DMS 273 (cell line): ENCODE results near the gene C3orf38.
A peak's percentile ranks its signal among the peaks of the same experiment; 100 is the strongest.
"Not testable (repeated sequence)": the region's sequence is repeated elsewhere in the genome, so short reads cannot be mapped to it uniquely, and the experiment has no call there.

Source experiments
- DNase-seq: peaks from one replicate; lab custom pipeline; 2025; ENCODE audit not compliant: unreplicated experiment; lab: John Stamatoyannopoulos, UW

C3orf38 gene

GRCh38 chr3:88152841-88153240 lies 3.1 kb downstream of the C3orf38 start:
- DNase-seq, result no peak

- DNase-seq, result no peak
These were observed 16.7 kb downstream of the C3orf38 start for GRCh38 chr3:88166419-88166971.

DNA sequence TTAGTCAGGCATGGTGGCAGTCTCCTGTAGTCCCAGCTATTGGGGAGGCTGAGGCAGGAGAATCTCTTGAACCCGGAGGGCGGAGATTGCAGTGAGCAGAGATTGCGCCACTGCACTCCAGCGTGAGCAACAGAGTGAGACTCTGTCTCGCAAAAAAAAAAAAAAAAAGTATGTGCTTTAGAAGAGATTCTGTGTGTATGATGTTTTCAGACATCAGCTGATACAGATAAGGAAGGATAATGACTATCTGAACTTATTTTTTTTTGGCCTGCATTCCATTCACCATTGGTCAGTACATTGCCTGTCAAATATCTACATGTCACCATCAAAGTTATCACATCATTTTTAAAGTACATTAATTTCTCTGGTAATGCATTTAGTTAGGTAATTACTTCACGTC lies 17.4 kb downstream of the C3orf38 start:
- no peak for DNase-seq

- no peak for DNase-seq
These were observed 17.9 kb downstream of the C3orf38 start for GRCh38 chr3:88167704-88168103.

DNA sequence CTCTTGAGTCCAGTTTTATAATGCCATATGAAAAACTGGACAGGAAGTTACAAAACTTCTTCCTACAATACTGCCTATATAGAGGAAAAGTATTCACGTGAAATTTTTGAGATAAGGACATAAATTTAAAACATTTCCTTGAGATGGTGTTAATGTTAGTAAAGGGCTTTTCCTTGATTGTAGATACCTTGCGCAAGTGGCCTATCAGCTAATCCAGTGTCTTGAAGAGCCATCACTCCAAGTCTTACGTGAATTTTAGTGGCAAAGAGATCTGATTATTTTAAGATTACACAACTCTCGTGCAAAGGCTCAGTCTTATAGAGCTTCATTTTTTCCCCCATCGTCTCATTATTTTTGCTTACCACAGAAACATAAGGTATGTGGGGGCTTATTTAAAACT lies 18.4 kb downstream of the C3orf38 start:
- DNase-seq, result no peak

GRCh38 chr3:88180398-88180999 lies 30.7 kb downstream of the C3orf38 start:
- DNase-seq, result peak; percentile 41

DNA sequence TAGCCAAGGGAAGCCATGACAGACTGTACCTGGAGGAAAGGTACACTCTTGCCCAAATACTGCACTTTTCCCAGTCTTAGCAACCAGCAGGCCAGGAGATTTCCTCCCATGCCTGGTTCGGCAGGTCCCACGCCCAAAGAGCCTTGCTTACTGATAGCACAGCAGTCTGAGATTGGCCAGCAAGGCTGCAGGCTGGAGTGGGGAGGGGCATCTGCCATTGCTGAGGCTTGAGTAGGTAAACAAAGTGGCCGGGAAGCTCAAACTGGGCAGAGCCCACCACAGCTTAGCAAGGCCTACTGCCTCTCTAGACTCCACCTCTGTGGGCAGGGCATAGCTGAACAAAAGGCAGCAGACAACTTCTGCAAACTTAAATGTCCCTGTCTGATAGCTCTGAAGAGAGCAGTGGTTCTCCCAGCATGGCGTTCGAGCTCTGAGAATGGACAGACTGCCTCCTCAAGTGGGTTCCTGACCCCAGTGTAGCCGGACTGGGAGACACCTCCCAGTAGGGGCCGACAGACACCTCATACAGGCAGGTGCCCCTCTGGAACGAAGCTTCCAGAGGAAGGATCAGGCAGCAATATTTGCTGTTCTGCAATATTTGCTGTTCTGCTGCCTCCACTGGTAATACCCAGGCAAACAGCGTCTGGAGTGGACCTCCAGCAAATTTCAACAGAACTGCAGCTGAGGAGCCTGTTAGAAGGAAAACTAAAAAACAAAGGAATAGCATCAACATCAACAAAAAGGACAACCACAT lies 32.6 kb downstream of the C3orf38 start:
- not testable (repeated sequence) for DNase-seq

DNA sequence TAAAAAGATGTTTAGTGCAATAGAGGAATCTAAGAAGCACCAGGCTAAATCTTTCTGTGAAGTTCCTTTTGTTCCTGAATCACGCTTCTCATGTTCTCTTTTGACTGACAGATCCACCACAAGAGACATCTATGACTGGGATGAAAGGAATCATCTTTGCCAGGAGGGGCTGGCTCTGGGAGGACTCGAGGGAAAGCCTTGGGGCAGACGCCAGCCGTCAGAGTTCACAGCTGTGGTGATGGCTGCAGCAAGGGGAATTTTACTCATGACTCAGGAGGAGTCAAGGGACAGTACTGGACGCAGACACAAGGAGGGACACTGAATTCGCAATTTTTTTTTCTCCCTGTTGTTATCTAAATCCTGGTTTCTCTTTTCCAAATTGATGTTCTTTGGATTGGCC lies 38.7 kb downstream of the C3orf38 start:
- peak; percentile 1 for DNase-seq

DNA sequence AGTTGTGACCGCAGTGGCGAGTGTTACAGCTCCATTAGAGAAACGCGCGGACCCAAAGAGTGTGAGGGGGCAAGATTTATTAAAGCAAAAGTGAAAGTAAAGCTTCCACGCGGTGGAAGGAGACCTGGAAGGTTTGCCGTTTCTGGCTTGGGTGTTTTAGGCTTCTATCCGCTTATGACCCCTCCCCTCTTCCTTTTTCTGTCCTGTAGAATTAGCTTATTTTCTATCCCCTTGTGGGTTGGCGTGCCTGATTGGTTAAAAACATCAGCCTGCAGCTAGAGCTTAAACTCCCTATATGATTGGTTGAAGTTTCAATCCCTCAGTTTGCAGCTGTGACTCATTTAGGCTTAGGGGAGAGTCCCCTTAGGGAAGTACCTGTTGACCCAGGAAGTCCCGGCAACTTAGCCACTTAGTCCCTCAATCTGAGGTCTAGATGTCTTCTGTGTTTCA lies 39.6 kb downstream of the C3orf38 start:
- no peak for DNase-seq

GRCh38 chr3:88191872-88192409 lies 42.2 kb downstream of the C3orf38 start:
- no peak for DNase-seq

GRCh38 chr3:88192631-88193030 lies 42.9 kb downstream of the C3orf38 start:
- no peak for DNase-seq

GRCh38 chr3:88195951-88196434 lies 46.2 kb downstream of the C3orf38 start:
- no peak for DNase-seq

DNA sequence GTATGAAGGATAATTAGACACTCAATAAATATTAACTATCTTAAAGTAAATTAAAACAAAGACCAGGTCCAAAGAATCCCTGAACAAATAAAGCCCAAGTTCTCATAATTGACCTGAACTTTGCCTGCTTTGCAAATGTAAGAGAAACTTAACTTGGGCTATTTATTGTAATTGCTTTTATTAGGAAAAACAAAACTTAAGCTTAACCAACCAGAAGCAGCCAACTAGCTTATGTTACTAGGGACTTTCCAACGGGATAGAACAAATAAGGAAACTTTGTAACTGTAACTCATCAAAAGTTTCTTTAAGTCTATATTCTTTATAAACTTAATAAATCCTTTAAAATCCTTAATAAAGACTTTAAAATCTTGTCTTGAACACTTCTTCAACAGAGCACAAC lies 48.4 kb downstream of the C3orf38 start:
- no peak for DNase-seq

GRCh38 chr3:88203642-88204055 lies 53.9 kb downstream of the C3orf38 start:
- DNase-seq, result peak; percentile 79
